Ureter (tissue), 1 donor: ENCODE data around the gene ENOX1. TPM values are rescaled to one million over a fixed set of nuclear protein-coding genes. Genes with fewer than 3 reads are reported as not detected.

Source experiments
- DNase-seq: peaks from one replicate; pipeline ENCODE4 v3.0.0-alpha.2; 2020; ENCODE audit warnings: low spot score
- total RNA-seq: library from RNA; stranded (reverse); gene quantifications from one replicate; pipeline ENCODE4 v1.2.4, GENCODE V29; 2023
- donor health status: DM: yes; HTN: yes; CAD: no.

ENOX1 gene
- total RNA-seq, 1 donor from 2014 or later = 7.1 TPM

DNA sequence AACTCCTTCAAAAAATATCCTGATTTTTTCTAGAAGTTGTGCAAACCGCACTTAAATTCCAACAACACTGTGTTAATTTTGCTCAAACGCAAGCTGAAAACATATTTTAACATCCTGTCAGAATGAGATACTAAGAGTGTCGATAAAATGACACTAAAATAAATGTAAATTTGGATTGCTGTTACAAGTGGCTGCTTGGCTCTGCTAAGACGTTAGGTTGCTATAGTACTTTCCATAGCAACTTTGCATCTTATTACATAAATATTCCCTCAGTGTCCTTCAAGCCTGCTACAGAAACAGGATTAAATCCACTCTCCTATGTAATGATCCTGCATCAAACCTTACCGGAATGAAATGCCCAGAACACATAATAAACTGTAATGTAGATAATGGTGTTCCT is 471.2 kb downstream of the ENOX1 start:
- no peak for DNase-seq

DNA sequence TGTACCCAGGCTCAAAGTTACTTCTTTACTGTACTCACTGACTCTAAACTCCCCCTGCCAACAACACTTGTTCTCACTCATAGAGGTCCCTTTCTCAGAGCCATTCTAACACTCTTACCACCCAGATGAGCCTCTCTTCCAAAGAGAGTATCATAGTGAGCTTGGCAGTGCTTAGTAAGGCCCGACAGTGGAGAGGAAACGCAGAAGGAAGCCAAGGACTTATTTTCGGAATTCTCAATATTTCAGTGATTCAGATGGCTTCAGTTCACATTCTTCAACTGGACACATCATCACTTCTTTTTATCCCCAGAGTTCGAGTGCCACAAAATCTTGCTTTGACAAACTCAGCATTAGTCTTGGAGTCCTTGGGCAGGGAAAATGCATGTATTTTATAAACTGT is 477.5 kb downstream of the ENOX1 start:
- no peak for DNase-seq

DNA sequence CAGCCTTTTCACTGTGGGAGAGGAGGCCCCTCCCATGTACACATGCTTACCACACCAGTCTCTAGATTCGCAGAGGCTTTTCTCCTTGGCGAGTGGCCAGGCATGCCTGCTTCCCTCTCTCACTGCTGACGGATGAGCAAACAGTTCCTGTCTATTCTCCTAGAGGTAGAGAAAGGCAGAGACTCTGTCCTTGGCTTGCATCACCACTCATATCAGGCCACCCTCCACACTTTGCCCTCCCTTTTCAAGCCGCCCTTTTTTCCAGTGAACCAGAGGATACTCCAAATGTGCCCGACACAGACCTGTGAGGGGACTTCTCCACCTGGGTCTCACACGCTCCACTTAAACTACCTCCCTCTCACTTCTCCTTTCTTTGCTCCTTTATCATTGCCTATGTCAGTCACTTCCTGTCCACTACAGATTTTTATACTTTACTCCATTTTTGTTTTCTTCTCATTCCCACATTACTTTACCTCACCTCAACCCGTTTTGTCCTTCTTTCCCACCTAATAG is 478.8 kb downstream of the ENOX1 start:
- DNase-seq = peak; percentile 84

DNA sequence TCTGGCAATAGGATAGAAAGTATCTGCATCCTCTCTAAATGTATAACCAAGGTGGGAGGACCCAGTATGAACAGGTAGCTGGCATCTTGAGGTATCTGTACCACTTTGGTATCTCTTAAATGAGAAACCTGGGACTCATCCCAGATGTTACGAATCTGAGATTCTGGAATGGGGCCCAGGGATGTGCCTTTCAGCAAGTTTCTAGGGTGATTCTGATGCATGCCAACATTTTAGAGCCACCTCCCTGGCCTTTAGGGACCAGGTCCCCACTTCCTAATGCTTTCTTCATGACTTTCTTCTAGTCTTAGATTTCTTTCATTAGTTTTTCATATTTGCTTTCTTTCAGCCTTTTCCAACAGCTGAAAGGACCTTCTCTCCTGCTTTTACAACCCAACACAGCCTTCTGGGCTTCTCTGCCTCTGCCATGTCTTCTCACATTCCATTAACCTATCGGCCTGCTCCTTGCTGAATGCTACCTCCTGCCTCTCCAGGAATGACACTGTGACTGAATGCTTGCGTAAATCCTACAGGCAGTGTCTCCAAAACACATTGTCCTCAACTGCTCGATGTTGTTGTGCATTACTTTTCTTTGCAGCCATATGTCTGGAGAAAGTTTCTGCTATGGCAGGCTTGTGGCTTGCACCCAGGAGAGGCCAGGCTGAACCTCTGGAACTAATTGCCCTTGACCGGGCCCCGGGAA is 479.4 kb downstream of the ENOX1 start:
- no peak for DNase-seq

DNA sequence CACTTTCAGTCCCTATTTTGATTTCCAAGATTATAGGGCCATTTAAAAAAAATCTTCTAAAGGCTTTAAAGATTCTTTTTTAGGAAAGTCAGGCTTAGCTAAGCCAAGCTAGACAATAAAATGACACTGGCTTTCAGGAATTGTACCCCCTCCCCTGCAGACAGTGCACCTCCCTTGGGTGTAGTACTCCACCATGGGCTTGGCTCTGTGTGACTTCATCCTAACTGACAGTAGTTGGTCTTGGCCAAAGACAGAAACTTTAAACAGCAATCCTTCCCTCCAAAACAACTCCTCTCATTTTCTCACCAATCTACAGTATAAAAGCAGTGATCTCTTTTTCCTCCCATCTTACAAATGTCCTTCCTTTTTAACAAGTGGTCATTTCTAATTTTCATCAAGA is 480.4 kb downstream of the ENOX1 start:
- DNase-seq = no peak

DNA sequence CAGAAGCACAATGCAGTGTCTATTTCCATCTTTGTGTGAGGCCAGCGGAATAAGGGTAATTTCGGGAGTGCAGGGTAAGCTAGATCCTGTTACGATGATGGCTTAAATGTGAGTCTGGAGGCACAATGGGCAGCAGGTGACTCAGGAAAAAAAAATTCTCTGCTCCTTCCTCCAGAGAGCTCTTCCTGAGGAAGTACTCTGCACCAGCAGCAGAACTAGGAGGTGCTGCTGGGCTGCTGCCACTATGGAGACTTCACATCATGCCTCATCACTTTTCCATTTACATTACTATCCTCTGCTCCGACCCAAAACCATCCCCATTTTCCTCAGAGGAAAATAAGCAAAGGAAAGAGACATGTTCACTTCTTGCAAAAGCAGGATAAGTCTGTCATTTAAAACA is 481.4 kb downstream of the ENOX1 start:
- no peak for DNase-seq

DNA sequence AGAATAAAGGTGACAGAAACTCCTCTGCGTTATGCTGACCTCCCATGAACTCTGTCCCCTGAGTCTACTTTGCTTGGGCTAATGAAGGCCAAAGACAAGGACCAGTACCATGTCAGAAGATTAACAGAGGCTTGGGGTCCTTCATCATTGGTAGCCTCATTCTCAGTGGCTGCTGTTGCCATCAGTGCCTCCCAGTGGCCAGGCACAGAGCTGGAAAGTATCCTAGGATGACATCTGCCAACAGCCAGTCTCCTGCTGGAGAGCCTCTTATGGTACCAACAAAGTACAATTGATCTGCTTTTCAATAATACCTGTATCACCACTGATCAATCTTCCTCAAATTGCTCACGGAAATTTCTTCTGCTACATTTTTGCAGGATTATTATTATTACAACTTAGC is 481.8 kb downstream of the ENOX1 start:
- DNase-seq = no peak

DNA sequence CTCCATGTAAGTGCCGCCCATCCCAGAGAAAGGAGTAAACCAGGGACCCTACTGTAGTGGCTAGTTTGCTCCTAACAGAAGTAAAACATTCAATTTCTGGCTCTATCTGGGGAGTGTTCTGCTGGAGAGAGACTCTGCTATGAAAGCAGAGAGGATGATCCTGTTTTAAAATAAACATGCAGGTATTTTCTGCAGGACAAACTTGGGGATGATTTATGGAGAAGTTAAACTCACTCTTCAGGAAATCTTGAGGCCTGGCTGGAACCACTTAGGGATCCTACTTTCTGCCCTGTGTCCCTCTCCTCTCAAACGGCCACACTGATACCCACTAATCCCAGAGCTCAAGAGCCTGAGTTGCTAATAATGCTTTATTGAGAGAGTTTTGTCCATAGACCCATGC is 482.3 kb downstream of the ENOX1 start:
- no peak for DNase-seq

DNA sequence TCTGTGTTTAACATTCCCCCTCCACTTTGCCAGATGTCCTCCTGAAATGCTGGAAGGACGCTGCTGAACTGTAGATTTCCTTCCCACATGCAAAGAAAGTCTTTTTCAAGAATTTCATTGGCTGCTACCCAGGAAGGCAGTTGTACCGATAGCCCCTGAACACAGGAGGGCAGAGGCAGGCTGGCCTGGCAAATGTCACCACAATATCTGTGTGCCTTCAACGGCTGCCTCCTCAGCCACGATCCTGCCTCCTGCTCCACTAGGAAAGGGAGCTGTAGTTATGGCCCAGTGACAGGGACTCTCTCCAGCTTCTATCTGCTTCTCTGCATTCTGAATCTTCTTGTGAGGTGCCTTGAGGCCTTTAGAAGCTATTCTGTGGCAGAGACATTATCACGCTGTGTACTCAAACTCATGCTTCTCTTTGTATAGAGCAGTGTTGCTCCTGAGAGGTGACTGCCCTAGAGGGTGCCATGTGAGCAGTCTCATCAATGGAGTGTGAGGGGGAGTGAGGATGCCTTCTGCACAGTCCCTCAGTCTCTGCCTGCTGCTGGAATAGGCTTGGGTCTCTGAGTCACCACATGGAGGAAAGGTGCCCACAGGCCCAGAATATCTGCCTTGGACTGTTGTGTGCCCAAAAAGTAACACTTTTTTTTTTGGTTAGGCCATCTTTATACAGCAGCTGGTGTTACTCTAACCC is 483.6 kb downstream of the ENOX1 start:
- DNase-seq = peak; percentile 71

DNA sequence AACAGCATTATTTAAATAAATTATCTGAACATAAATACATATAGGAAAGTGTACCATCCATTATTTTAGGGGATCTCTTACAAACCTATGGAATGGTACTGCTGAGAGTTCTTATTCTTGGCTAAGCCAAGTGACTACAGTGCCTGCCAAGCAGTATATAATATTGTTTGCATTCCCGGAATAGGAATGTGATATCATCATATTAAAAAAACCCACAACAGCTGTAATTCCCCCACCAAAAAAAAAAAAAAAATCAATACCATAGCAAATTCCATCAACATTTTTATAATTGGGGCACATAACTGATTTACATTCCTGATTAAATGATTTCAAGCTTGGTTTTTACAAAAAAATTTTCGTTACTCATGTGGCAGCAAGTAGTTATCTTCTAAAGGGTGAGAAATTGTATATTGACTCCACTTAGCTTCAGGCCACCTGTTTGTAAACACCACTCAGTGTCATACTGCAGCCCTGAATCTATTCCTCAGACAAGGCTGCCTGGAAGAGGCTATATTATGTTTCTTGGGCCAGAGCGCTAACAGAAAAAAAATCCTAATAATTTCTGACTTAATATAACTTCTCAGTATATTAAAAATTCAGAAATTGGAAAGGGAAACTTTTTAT is 485.3 kb downstream of the ENOX1 start:
- no peak for DNase-seq

DNA sequence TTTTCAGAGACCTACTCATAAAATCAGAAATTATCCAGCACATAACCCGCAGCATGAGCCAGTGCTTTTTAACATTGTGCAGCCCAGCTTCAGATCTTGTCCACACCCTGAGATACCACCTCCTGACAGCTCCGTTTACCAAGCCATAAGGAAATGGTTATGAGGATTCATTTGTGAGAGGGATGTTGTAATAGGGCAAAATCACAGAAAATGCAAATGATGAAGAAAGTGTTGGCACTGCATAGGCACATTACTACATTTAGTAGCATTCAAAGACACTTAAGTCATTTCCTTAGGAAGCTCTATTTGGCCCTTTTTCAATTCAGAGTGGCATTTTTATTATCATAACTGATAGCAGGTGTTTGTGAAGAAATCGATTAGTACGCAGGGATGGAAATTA is 485.9 kb downstream of the ENOX1 start:
- DNase-seq = no peak

DNA sequence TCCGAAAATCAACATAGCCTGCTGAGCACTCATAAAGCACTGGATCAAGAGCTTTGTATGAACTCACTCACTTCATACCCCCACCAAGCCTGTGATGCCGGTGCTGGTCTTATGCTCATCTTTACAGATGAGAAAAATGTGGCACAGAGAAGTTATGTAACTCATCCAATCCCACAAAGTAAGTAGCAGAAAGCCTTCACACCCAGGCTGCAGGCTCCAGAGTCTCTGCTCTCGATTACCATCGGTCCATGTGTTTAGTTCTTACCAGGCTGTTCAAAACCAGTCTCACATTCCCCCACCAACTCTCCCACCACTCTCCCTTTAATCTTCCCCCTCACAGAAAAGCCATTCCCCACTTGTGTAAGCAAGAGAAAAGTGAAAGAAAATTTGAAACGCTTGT is 487.4 kb downstream of the ENOX1 start:
- no peak for DNase-seq

DNA sequence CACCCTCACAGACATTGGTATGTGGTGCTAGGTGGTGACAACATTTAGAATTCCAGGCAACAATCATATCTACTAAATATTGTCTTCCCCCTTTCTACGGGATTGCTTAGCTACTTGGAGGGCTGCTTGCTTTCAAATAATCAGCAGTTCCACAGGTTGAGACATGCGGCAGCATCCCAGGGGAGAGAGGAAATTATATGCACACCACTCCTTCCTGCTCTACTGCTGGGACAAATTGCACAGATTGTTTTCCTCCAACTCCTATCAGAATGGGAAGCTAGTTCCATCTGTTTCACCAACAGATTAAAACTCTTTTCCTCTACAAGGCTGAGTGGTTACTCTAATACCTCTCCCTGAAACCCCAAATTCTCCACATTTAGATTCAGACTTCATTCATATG is 488.0 kb downstream of the ENOX1 start:
- no peak for DNase-seq

DNA sequence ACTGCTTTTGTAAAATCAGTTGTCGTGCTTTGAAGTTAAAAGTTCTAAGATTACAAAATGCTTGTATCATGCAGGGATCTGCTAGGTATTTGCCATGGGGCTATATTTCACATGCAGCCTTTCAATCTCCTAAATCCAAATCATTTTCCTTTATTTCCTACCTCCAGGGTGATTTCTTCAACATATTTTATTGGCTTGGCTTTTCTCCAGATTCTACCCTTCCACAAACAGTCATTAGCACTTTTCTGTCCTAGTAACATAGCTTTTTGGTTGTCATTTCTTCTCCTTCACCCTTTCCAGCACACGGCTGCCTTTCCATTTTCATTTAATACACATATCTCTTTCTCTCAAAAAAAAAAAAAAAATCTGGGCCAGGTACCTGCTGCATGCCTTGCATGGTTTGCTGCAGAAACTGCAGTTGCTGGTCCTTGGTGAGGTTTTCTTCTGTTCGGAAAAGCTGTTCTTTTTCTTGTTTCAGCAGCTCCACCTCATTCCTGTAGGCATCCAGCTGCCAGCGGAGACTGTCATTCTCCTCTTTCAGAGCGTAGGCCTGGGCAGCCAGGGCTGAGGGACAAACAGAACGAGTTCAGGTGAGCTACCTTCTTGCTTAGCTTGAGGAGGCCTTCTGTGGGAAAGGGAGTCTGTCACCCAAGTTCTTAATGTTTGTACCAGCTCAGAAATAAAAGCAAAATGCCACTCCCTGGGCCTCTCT is 488.6 kb downstream of the ENOX1 start:
- no peak for DNase-seq

DNA sequence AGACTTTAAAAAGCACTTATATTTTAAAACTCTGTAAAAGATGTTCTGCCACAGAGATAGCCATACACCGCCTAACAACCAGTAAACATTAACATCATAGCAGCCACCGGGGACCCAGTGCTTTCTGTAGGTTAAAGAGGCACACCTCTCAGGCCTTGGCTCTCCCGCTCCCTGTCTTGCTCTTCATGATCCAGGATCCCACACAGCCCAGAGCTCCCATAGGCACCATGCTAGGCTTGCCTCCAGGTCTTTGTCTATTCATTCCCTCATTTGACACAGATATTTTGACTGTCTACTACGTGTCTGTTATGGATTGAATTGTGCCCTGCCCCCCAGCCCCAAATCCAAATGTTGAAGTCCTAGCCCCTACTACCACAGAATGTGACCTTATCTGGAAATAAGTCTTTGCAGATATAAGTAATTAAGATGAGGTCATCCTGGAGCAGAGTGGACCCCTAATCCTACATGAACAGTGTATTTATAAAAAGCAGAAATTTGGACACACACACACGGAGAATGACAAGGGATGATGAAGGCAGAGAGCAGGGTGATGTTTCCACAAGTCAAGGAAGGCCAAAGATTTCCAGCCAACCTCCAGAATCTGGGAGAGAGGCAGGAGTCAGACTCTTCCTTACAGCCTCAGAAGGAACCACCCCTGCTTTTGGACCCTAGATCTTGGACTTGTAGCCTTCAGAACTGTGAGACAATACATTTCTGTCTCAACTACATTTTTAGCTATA is 490.8 kb downstream of the ENOX1 start:
- no peak for DNase-seq

DNA sequence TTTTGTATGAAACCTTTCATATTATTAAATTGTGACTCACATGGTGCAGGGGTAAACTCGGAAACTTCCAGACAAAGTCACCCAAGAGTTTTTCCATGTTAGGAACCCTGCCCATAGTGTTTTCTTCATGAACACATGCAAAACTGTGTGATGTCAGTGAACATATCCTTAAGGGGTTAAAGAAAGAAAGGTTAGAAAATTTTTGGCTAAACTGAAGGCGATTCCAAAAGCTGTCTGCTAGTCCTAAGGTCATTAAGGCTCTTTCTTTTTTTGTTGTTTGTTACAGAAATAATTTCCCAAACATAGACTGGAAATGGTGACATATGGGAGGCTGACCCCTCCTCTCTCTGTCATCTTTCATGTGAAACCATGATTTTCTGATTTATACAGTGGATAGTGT is 491.5 kb downstream of the ENOX1 start:
- DNase-seq = no peak

DNA sequence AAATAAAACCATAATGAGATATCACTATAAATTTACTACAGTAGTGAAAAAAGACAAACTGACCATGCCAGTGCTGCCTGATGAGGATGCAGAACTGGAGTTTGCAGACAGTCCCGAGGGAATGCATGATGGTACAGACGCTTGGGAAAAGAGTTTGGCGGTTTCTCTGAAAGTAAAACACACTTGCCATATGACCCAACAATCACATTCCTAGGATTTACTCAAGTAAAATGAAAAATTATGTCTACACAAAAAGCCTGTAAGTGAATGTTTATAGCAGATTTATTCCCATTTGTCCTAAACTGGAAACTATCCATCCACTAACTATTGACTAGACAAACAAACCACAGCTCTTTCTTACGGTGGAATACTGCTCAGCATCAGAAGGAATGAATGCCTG is 492.4 kb downstream of the ENOX1 start:
- no peak for DNase-seq

DNA sequence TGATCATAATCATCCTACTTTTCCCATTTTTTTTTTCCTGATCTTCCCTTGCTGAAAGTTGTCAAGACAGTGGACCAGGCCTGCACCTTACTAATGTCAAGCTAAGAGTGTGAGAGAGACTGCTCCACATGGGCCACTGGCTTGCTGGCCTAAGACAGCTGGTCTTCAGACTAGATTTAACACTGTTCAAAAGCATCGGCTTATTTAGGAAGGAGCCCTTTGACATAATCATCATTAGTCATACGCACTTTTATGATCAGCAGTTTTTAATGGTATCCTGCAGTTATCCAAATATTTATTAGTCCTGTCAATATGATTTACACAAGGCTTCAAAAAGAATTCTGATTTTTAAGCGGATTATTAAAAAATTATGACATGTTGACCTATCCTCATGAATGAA is 492.8 kb downstream of the ENOX1 start:
- DNase-seq = no peak

DNA sequence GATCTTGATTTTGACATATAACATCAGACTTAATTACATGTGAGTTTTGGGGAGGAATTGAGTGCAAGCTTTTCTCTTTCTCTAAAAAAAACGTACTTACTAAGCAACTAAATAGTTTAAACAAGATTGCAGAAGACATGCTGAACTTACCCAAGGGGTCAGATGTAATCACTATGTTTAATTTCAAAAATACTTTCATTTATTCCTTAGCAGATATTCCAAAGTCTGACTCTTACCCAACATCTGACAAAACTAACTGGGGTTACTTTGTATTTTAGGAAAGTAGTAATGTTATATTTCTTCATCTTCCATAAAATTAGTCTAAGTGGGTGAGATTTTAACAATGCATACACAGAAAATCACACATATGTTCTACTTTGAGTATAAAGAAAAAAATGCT is 493.2 kb downstream of the ENOX1 start:
- no peak for DNase-seq

DNA sequence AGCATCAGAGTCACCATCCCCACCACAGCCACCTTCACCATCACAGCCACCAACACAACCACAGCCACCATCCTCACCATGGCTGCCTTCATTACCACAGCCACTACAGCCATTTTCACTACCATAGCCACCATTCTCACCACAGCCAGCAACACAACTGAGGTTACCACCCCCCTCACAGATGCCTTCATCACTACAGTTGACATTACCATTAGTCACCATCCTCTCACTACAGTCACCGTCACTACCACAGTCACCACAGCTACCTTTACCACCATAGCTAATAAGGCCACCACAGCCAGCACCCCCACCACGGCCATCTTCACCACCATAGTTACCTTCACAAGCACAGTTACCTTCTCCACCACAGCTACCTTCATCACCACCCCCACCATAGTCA is 493.8 kb downstream of the ENOX1 start:
- DNase-seq = no peak

DNA sequence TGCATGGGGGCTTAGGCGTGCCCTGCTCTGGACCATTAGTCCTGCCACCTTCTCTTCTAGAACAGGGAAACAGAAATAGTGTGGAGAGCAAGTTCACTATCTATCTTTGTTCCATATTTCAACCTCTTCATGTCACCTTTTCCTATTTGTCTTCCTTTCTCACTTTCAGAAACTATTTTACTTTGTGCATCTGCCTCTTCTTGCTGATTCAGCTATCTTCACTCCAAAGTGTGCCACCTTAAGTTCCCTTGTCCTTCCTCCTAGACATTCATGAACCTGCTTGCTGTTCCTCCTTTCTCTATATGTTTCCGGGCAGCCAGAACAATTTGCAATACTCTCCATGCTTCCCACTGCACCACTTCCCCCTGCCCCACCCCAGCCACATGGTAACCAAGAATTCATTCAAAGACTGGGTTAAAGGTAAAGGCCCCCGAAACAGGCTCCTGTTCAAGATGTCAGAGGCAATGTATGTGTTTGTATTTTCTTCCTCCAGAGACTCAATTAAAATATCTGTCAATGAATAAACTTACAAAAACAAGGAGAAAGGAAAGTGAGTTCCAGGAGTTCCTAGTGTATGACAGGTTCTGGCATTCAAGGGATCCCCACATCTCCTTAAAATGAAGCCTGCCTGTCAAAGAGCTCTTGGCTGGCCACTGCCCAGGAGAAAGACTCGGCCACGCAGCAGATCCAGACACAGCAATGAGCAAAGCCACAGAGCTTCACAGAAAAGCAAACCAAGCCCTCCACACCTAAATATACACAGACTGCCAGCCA is 495.3 kb downstream of the ENOX1 start:
- no peak for DNase-seq
